Stimulated activated CD8-positive, alpha-beta memory T cell treated with anti-CD3 and anti-CD28 coated beads, Interleukin-15, amount 100 ng/mL, for 4 hours (primary cell): Measurements from ENCODE around the gene ZMYM4.

Experiments used
- DNase-seq, 2 donors: peaks; one replicate each; pipeline ENCODE4 v3.0.0-alpha.2; 2020; ENCODE audit warnings: low read depth in 2 of 2

Gene ZMYM4

GRCh38 chr1:35274197-35274596 lies 5.7 kb downstream of the ZMYM4 start:
- DNase-seq, result no peak

- DNase-seq, result no peak
Measured at GRCh38 chr1:35278886-35279554, 10.5 kb downstream of the ZMYM4 start.

GRCh38 chr1:35279555-35279904 lies 11.0 kb downstream of the ZMYM4 start:
- no peak for DNase-seq

- no peak for DNase-seq
Measured at GRCh38 chr1:35280006-35280405, 11.5 kb downstream of the ZMYM4 start.

- no peak for DNase-seq
Measured at GRCh38 chr1:35281565-35281964, 13.1 kb downstream of the ZMYM4 start.

- no peak for DNase-seq
Measured at GRCh38 chr1:35282172-35282571, 13.7 kb downstream of the ZMYM4 start.

GRCh38 chr1:35284852-35285251 lies 16.3 kb downstream of the ZMYM4 start:
- DNase-seq, result no peak

- no peak for DNase-seq
Measured at GRCh38 chr1:35285771-35286606, 17.5 kb downstream of the ZMYM4 start.

GRCh38 chr1:35287807-35288640 lies 19.5 kb downstream of the ZMYM4 start:
- no peak for DNase-seq

GRCh38 chr1:35288761-35289160 lies 20.3 kb downstream of the ZMYM4 start:
- DNase-seq, result no peak

GRCh38 chr1:35290452-35290851 lies 21.9 kb downstream of the ZMYM4 start:
- no peak for DNase-seq

- DNase-seq, result no peak
Measured at GRCh38 chr1:35294809-35295208, 26.3 kb downstream of the ZMYM4 start.

- no peak for DNase-seq
Measured at GRCh38 chr1:35297886-35298285, 29.4 kb downstream of the ZMYM4 start.

- DNase-seq, result no peak
Measured at GRCh38 chr1:35298464-35298863, 30.0 kb downstream of the ZMYM4 start.

GRCh38 chr1:35300376-35300775 lies 31.9 kb downstream of the ZMYM4 start:
- no peak for DNase-seq

- DNase-seq, result no peak
Measured at GRCh38 chr1:35301674-35302392, 33.3 kb downstream of the ZMYM4 start.

- no peak for DNase-seq
Measured at GRCh38 chr1:35305383-35305782, 36.9 kb downstream of the ZMYM4 start.

- no peak for DNase-seq
Measured at GRCh38 chr1:35315649-35316048, 47.1 kb downstream of the ZMYM4 start.

- DNase-seq, result no peak
Measured at GRCh38 chr1:35316264-35316663, 47.8 kb downstream of the ZMYM4 start.

GRCh38 chr1:35319988-35320713 lies 51.6 kb downstream of the ZMYM4 start:
- DNase-seq, result no peak

- DNase-seq, result no peak
Measured at GRCh38 chr1:35320937-35321336, 52.4 kb downstream of the ZMYM4 start.
